Astrocyte (in vitro differentiated cells and primary cell): ENCODE results near the gene SOX1.

Source experiments
- EZH2 ChIP-seq: IDR thresholded peaks from 2 replicates; pipeline ENCODE4 v1.6.1; 2012; ENCODE audit warnings: mild to moderate bottlenecking, low read length, inconsistent platforms; ENCODE audit not compliant: insufficient read depth
- TF ChIP-seq, protein P1 (sequence below): IDR thresholded peaks from 2 replicates; pipeline ENCODE4 v1.5.1; 2011; ENCODE audit warnings: low read depth, mild to moderate bottlenecking, inconsistent platforms, low read length, moderate library complexity; ENCODE audit not compliant: insufficient read depth

DNA sequence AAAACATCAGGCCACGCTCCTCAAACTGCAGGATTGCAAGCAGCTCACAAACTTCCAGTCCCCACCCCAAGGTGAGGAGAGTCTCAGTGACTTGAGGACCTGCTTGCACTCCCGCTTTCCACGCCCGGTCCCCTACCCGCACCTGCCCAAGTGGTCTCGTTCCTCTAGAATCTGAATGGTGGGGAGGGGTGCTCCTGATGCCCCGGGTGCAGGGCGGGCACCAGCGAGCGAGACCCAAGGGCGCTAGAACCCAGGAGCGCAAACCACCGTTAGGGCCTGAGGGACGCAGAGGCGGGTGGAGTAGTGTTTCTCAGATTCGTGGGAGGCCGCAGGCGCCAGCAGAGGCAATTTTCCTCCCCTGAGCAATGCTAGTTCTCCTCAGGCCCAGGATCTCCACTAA lies 40.3 kb downstream of the SOX1 start:
- TF ChIP-seq, protein P1, sequence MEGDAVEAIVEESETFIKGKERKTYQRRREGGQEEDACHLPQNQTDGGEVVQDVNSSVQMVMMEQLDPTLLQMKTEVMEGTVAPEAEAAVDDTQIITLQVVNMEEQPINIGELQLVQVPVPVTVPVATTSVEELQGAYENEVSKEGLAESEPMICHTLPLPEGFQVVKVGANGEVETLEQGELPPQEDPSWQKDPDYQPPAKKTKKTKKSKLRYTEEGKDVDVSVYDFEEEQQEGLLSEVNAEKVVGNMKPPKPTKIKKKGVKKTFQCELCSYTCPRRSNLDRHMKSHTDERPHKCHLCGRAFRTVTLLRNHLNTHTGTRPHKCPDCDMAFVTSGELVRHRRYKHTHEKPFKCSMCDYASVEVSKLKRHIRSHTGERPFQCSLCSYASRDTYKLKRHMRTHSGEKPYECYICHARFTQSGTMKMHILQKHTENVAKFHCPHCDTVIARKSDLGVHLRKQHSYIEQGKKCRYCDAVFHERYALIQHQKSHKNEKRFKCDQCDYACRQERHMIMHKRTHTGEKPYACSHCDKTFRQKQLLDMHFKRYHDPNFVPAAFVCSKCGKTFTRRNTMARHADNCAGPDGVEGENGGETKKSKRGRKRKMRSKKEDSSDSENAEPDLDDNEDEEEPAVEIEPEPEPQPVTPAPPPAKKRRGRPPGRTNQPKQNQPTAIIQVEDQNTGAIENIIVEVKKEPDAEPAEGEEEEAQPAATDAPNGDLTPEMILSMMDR = no peak
- no peak for TF ChIP-seq EZH2
